Astrocyte of the spinal cord (primary cell): ENCODE measurements around the gene DTNB.
"Not testable (repeated sequence)": the region's sequence is repeated elsewhere in the genome, so short reads cannot be mapped to it uniquely, and the experiment has no call there.

Experiments
- DNase-seq: peaks from one replicate; pipeline ENCODE4 v3.0.0; 2011; ENCODE audit warnings: low read depth, low spot score
- H3K4me3 ChIP-seq: 2 replicates; pipeline ENCODE4 v1.5.1; 2011; ENCODE audit warnings: low read depth, mild to moderate bottlenecking, low read length, moderate library complexity
- in situ Hi-C: cut with HindIII; loops from 2 replicates; pipeline ENCODE4 v1.10.0; 2017; ENCODE audit warnings: low sequenced_read_pairs
- TF ChIP-seq, protein P1 (sequence below): IDR thresholded peaks from 2 replicates; pipeline ENCODE4 v1.5.1; 2012; ENCODE audit warnings: low read depth, mild to moderate bottlenecking, low read length, inconsistent platforms

The DTNB gene

GRCh38 chr2:25639131-25639530 is 34.2 kb downstream of the DTNB start:
- in situ Hi-C loops: no loop called here
- H3K4me3 ChIP-seq: no peak overlapping the region
- TF ChIP-seq, protein P1, sequence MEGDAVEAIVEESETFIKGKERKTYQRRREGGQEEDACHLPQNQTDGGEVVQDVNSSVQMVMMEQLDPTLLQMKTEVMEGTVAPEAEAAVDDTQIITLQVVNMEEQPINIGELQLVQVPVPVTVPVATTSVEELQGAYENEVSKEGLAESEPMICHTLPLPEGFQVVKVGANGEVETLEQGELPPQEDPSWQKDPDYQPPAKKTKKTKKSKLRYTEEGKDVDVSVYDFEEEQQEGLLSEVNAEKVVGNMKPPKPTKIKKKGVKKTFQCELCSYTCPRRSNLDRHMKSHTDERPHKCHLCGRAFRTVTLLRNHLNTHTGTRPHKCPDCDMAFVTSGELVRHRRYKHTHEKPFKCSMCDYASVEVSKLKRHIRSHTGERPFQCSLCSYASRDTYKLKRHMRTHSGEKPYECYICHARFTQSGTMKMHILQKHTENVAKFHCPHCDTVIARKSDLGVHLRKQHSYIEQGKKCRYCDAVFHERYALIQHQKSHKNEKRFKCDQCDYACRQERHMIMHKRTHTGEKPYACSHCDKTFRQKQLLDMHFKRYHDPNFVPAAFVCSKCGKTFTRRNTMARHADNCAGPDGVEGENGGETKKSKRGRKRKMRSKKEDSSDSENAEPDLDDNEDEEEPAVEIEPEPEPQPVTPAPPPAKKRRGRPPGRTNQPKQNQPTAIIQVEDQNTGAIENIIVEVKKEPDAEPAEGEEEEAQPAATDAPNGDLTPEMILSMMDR: no peak
- DNase-seq: no peak

DNA sequence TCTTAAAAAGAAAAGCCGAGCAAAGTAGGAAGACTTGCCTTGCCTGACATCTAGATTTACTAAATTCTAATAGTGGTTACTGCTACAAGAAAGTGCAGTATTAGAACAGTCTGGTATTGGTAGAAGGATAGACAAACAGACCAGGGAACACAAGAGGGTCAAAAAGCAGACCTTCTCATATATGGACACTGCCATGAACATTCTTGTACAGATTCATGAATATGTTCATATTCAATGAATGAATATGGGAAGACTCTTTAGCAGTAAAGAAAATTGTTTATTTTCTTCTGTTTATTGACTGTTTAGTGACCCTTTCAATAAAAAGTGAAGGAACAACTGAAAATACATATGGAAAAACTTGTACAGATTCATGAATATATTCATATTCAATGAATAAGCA is 37.6 kb downstream of the DTNB start:
- no peak for DNase-seq
- in situ Hi-C loops: no loop called here
- TF ChIP-seq, protein P1: no peak
- H3K4me3 ChIP-seq: no peak overlapping the region

DNA sequence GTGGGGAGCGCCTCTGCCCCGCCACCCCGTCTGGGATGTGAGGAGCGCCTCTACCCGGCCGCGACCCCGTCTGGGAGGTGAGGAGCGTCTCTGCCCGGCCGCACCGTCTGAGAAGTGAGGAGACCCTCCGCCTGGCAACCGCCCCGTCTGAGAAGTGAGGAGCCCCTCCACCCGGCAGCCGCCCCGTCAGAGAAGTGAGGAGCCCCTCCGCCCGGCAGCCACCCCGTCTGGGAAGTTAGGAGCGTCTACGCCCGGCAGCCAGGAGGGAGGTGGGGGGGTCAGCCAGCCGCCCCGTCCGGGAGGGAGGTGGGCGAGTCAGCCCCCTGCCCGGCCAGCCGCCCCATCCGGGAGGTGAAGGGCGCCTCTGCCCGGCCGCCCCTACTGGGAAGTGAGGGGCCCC is 39.6 kb downstream of the DTNB start:
- in situ Hi-C loops: not testable (repeated sequence)

DNA sequence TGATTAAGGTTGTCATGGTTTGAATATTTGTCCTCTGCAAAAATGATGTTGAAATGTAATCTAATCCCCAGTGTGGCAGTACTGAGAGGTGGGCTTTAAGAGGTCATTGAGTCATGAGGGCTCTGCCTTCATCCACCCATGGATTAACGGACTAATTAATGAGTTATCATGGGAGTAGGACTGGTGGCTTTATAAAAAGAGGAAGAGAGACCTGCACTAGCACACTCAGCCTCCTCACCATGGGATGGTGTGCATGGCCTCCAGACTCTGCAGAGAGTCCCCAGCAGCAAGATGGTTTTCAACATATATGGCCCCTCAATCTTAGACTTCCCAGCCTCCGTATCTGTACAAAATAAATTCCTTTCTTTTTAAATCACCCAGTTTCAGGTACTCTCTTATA is 41.0 kb downstream of the DTNB start:
- in situ Hi-C loops: no loop called here
- no peak for DNase-seq
- no peak overlapping the region for H3K4me3 ChIP-seq
- TF ChIP-seq, protein P1: no peak

More for the DNA sequence above, 39.6 kb downstream of the DTNB start:
- H3K4me3 ChIP-seq, DNase-seq: not testable (repeated sequence)

- no peak for DNase-seq
- no peak overlapping the region for H3K4me3 ChIP-seq
- TF ChIP-seq, protein P1: no peak
- in situ Hi-C loops: no loop called here
These were observed 48.7 kb downstream of the DTNB start for GRCh38 chr2:25624635-25625034.

- TF ChIP-seq, protein P1: no peak
- H3K4me3 ChIP-seq: no peak overlapping the region
- DNase-seq: no peak
- in situ Hi-C loops: no loop called here
These were observed 50.0 kb downstream of the DTNB start for GRCh38 chr2:25623361-25623760.

GRCh38 chr2:25620711-25621110 is 52.7 kb downstream of the DTNB start:
- DNase-seq: no peak
- no peak overlapping the region for H3K4me3 ChIP-seq
- in situ Hi-C loops: no loop called here
- TF ChIP-seq, protein P1: no peak
